ENCODE measurements around the gene CDKN1C. TPM values are rescaled to one million over a fixed set of nuclear protein-coding genes. Genes with fewer than 3 reads are reported as not detected.

The CDKN1C gene
- total and polyA plus RNA-seq, 2 of the 8 experiments (the other 6 are each of a cell fraction or from before 2014, with no cell fraction given) = 12.8 to 14.1 TPM

DNA sequence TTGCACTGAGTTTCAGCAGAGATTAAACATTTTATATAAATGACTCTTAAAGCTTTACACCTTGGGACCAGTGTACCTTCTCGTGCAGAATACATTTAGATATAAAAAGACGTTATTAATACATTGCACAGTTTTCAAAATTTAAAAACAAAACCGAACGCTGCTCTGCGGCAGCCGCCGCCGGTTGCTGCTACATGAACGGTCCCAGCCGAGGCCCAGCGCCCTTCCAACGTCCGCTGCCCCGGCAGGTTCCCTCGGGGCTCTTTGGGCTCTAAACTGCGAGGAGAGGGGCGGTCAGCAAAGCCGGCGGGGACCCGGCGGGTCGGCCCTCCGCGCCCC is 2.0 kb downstream of the CDKN1C start:
- peaks cover 0 to 4% (median 0%) of the 10 kb centered on the region in 4 experiments; a peak in 1 of 8 replicates for H3K36me3 ChIP-seq (ENCODE audit: control insufficient read depth in 2 of 4, insufficient read depth in 4 of 4, low read length in 3 of 4)
- peaks cover 6 to 13% of the 10 kb centered on the region in 2 experiments for H4K20me1 ChIP-seq (replicated peaks in 1 of 2; ENCODE audit: control insufficient read depth in 1 of 2, insufficient read depth in 2 of 2, low read length in 2 of 2)
- H3K9ac ChIP-seq (replicated peaks in 1 of 4; ENCODE audit: extremely low read depth in 1 of 4, low read depth in 3 of 4, low read length in 3 of 4) = peak overlapping the region in 1 of 4 experiments; percentile 35; a peak in 1 of 7 replicates
- H3K23ac ChIP-seq (ENCODE audit: insufficient read length) = no peak overlapping the region
- H4K91ac ChIP-seq (replicated peaks; ENCODE audit: insufficient read length, low read length) = no peak overlapping the region
- no peak overlapping the region for H2BK20ac ChIP-seq (ENCODE audit: low read length)
- no peak for FAIRE-seq
- peak overlapping the region; percentile 52 to 73 for H3K4me2 ChIP-seq (ENCODE audit: insufficient read depth in 1 of 2, low read depth in 2 of 2, low read length in 2 of 2)
- H3K27me3 ChIP-seq (replicated peaks in 1 of 4; ENCODE audit: control insufficient read depth in 3 of 4, extremely low read depth in 1 of 4, insufficient read depth in 3 of 4, low read length in 3 of 4) = peaks cover 2 to 84% (median 60%) of the 10 kb centered on the region in 4 experiments
- no peak overlapping the region for H3K56ac ChIP-seq (replicated peaks; ENCODE audit: insufficient read length, low read depth, low read length)
- no peak overlapping the region for H2BK5ac ChIP-seq (ENCODE audit: low read depth, low read length)
- peaks cover 0 to 25% (median 21%) of the 10 kb centered on the region in 4 experiments; a peak in 6 of 7 replicates for H3K4me1 ChIP-seq (replicated peaks in 1 of 4; ENCODE audit: control insufficient read depth in 3 of 4, insufficient read depth in 4 of 4, low read length in 3 of 4)
- peaks cover 12% of the 10 kb centered on the region; the same call in 1 of the 2 replicates for H3K23me2 ChIP-seq (ENCODE audit: low read depth, low read length)
- H3K79me2 ChIP-seq (ENCODE audit: control insufficient read depth in 1 of 2, insufficient read depth in 2 of 2, low read length in 2 of 2) = no peaks in the 10 kb centered on the region
- peak overlapping the region; percentile 90; the same call in 1 of the 2 replicates for H3K18ac ChIP-seq (ENCODE audit: extremely low read depth, low read length)
- ChIA-PET CTCF (ENCODE audit: partially characterized antibody) (interaction anchor here (0.9 to 13.5 kb wide), 3 partner anchors 8 to 349 kb away, joined by 3 to 521 read pairs (median 4); no protein-coding TSS in a partner anchor), POLR2A (ENCODE audit: partially characterized antibody) (interaction anchor here (0.6 to 1.4 kb wide), 3 partner anchors 9 to 24 kb away, joined by 3 to 6 read pairs (median 3); no protein-coding TSS in a partner anchor)
- H3K79me1 ChIP-seq (ENCODE audit: low read depth, low read length) = no peaks in the 10 kb centered on the region
- H2BK12ac ChIP-seq (ENCODE audit: low read depth, low read length) = no peak overlapping the region
- no peak overlapping the region for H2AK5ac ChIP-seq (ENCODE audit: low read depth, low read length)
- 8% methylated on average over 24 of the region's 24 CpGs; no CpG with 5 or more reads in 1 of the 2 experiments for WGBS, 2 experiments (ENCODE audit: extremely low coverage in 1 of 2, insufficient coverage in 1 of 2, insufficient read length in 1 of 2, insufficient replicate concordance in 2 of 2, low coverage in 1 of 2, low lambda C conversion rate in 2 of 2, missing lambda C conversion rate in 1 of 2)
- no peak overlapping the region for H3K14ac ChIP-seq (ENCODE audit: insufficient read length)
- peak overlapping the region; percentile 52 to 75 (median 56) for H3K4me3 ChIP-seq (ENCODE audit: extremely low read depth in 1 of 4, insufficient read depth in 2 of 4, low read depth in 3 of 4, low read length in 4 of 4)
- H3K27ac ChIP-seq (ENCODE audit: low read depth, low read length) = no peak overlapping the region
- H2BK15ac ChIP-seq (ENCODE audit: low read length) = no peak overlapping the region
- DNase-seq (ENCODE audit: low read depth in 1 of 2, low spot score in 2 of 2) = no peak
- no peak overlapping the region for H3K4ac ChIP-seq (replicated peaks; ENCODE audit: insufficient read length, low read depth, low read length)
- no peaks in the 10 kb centered on the region; a peak in 1 of 4 replicates for H3K9me3 ChIP-seq (ENCODE audit: insufficient read depth in 2 of 2, low read depth in 1 of 2, low read length in 1 of 2)
- H4K5ac ChIP-seq (ENCODE audit: insufficient read length, low read depth, low read length) = peak overlapping the region; percentile 18
- no peak overlapping the region for H2AFZ ChIP-seq (ENCODE audit: low read length)
- H2BK120ac ChIP-seq (replicated peaks; ENCODE audit: low read depth, low read length) = no peak overlapping the region
- peak overlapping the region; percentile 8; the same call in 1 of the 2 replicates for H4K8ac ChIP-seq (ENCODE audit: extremely low read depth, insufficient read depth, low read length)
- no peak for TF ChIP-seq ZNF274 (IDR thresholded peaks at IDR 0.05; ENCODE audit: borderline replicate concordance, extremely low read depth, low read length)
- TF ChIP-seq RFX5 (IDR thresholded peaks at IDR 0.05; ENCODE audit: borderline replicate concordance, low read depth, low read length) = no peak
- TF ChIP-seq PHF8 (conservative IDR thresholded peaks at IDR 0.05; ENCODE audit: low read depth, low read length) = no peak
- TF ChIP-seq MAFK (IDR thresholded peaks at IDR 0.05; ENCODE audit: low read depth, low read length) = no peak
- TF ChIP-seq EGR1 (IDR thresholded peaks at IDR 0.05; ENCODE audit: borderline replicate concordance, low read depth, low read length) = no peak
- TF ChIP-seq, protein P1, sequence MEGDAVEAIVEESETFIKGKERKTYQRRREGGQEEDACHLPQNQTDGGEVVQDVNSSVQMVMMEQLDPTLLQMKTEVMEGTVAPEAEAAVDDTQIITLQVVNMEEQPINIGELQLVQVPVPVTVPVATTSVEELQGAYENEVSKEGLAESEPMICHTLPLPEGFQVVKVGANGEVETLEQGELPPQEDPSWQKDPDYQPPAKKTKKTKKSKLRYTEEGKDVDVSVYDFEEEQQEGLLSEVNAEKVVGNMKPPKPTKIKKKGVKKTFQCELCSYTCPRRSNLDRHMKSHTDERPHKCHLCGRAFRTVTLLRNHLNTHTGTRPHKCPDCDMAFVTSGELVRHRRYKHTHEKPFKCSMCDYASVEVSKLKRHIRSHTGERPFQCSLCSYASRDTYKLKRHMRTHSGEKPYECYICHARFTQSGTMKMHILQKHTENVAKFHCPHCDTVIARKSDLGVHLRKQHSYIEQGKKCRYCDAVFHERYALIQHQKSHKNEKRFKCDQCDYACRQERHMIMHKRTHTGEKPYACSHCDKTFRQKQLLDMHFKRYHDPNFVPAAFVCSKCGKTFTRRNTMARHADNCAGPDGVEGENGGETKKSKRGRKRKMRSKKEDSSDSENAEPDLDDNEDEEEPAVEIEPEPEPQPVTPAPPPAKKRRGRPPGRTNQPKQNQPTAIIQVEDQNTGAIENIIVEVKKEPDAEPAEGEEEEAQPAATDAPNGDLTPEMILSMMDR (IDR thresholded peaks at IDR 0.05; ENCODE audit: control extremely low read depth in 1 of 3, insufficient read depth in 1 of 3, low read depth in 1 of 3, low read length in 3 of 3) = no peak
- TF ChIP-seq RAD21 (IDR thresholded peaks at IDR 0.05 in 1 of 2, conservative IDR thresholded peaks at IDR 0.05 in 1 of 2; ENCODE audit: low read depth in 2 of 2, low read length in 2 of 2) = no peak; a peak in 1 of 4 replicates
- TF ChIP-seq CHD2 (IDR thresholded peaks at IDR 0.05; ENCODE audit: low read length) = no peak
- TF ChIP-seq RNF2 (IDR thresholded peaks at IDR 0.05; ENCODE audit: borderline replicate concordance, low read depth, low read length, missing control alignments, poor library complexity, severe bottlenecking) = no peak

Measured in H1 (cell line).